ENCODE results near the gene HDAC4.

DNA sequence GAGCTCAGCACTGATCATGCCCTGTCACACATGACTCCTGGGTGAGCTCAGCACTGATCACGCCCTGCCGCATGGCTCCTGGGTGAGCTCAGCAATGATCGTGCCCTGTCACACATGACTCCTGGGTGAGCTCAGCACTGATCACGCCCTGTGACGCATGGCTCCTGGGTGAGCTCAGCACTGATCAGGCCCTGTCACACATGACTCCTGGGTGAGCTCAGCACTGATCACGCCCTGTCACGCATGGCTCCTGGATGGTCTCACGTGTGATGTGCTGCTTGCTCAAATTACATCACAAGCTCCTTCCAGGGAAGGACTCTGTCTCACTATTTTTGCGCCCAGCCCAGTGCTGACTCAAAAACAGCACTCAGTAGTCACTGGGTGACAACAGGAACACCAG, 258.0 kb downstream of the HDAC4 start:
- TF ChIP-seq, protein P1, sequence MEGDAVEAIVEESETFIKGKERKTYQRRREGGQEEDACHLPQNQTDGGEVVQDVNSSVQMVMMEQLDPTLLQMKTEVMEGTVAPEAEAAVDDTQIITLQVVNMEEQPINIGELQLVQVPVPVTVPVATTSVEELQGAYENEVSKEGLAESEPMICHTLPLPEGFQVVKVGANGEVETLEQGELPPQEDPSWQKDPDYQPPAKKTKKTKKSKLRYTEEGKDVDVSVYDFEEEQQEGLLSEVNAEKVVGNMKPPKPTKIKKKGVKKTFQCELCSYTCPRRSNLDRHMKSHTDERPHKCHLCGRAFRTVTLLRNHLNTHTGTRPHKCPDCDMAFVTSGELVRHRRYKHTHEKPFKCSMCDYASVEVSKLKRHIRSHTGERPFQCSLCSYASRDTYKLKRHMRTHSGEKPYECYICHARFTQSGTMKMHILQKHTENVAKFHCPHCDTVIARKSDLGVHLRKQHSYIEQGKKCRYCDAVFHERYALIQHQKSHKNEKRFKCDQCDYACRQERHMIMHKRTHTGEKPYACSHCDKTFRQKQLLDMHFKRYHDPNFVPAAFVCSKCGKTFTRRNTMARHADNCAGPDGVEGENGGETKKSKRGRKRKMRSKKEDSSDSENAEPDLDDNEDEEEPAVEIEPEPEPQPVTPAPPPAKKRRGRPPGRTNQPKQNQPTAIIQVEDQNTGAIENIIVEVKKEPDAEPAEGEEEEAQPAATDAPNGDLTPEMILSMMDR (IDR thresholded peaks at IDR 0.05), result no peak
- no peak for TF ChIP-seq ZFX (IDR thresholded peaks at IDR 0.05; ENCODE audit: borderline replicate concordance)

All from 22Rv1 (cell line).